Progenitor cell of endocrine pancreas (in vitro differentiated cells): Measurements from ENCODE around the gene FTO. TPM values are rescaled to one million over a fixed set of nuclear protein-coding genes. Genes with fewer than 3 reads are reported as not detected.
"Not testable (repeated sequence)": the region's sequence is repeated elsewhere in the genome, so short reads cannot be mapped to it uniquely, and the experiment has no call there.

Source experiments
- DNase-seq: peaks from one replicate; pipeline ENCODE4 v3.0.0; 2021; ENCODE audit warnings: low spot score; ENCODE audit not compliant: unreplicated experiment
- H3K27ac Mint-ChIP-seq: 2 replicates; pipeline ENCODE4 v1.8.0; 2021; ENCODE audit warnings: mild to moderate bottlenecking, moderate library complexity, mixed read lengths
- H3K27me3 Mint-ChIP-seq: 2 replicates; pipeline ENCODE4 v1.8.0; 2021; ENCODE audit warnings: mixed read lengths
- H3K36me3 Mint-ChIP-seq: 2 replicates; pipeline ENCODE4 v1.8.0; 2022; ENCODE audit warnings: mixed read lengths; ENCODE audit not compliant: insufficient read depth
- H3K4me1 Mint-ChIP-seq: 2 replicates; pipeline ENCODE4 v1.8.0; 2021; ENCODE audit warnings: low read depth, mixed read lengths
- H3K4me3 Mint-ChIP-seq: 2 replicates; pipeline ENCODE4 v1.8.0; 2021; ENCODE audit warnings: low read depth, mild to moderate bottlenecking, moderate library complexity, mixed read lengths
- H3K9me3 Mint-ChIP-seq: 2 replicates; pipeline ENCODE4 v1.8.0; 2021; ENCODE audit warnings: low read depth, mixed read lengths
- total RNA-seq: library from RNA; stranded (reverse); gene quantifications from 2 replicates; pipeline ENCODE4 v1.2.1, GENCODE V29; 2021
- TF ChIP-seq, protein P1 (sequence below): fragments of 200-600 bp; sonication (generic); IDR thresholded peaks from one replicate; pipeline ENCODE4 v1.5.0; 2021; ENCODE audit warnings: antibody characterized with exemption, mild to moderate bottlenecking; ENCODE audit not compliant: unreplicated experiment

Gene FTO
- total RNA-seq, 1 donor from 2014 or later, result 78.7 TPM

DNA sequence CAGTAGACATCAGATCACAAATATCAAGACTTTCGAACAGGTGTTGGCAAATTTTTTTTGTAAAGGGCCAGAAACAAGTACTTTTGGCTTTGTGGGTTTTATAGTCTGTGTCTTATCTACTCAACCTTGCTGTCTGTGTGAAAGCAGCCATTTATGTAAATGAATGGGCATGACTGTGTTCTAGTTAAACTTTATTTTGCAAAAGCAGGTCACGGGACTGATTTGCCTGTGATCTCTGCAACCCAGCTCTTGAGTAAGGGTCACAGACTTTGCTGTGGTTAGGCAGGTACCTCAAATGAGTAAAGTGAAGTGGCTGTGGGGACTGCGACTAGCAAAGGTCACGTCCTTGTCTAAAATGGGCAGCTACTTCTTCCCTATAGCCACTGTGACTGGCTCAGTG lies 136.5 kb downstream of the FTO start:
- H3K4me1 Mint-ChIP-seq, result peaks cover 5% of the 10 kb centered on the region
- no peak overlapping the region for H3K4me3 Mint-ChIP-seq
- TF ChIP-seq, protein P1, sequence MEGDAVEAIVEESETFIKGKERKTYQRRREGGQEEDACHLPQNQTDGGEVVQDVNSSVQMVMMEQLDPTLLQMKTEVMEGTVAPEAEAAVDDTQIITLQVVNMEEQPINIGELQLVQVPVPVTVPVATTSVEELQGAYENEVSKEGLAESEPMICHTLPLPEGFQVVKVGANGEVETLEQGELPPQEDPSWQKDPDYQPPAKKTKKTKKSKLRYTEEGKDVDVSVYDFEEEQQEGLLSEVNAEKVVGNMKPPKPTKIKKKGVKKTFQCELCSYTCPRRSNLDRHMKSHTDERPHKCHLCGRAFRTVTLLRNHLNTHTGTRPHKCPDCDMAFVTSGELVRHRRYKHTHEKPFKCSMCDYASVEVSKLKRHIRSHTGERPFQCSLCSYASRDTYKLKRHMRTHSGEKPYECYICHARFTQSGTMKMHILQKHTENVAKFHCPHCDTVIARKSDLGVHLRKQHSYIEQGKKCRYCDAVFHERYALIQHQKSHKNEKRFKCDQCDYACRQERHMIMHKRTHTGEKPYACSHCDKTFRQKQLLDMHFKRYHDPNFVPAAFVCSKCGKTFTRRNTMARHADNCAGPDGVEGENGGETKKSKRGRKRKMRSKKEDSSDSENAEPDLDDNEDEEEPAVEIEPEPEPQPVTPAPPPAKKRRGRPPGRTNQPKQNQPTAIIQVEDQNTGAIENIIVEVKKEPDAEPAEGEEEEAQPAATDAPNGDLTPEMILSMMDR, result no peak
- peaks cover 5% of the 10 kb centered on the region for H3K36me3 Mint-ChIP-seq
- peaks cover 2% of the 10 kb centered on the region for H3K9me3 Mint-ChIP-seq
- H3K27ac Mint-ChIP-seq, result peak overlapping the region; percentile 33
- no peaks in the 10 kb centered on the region for H3K27me3 Mint-ChIP-seq
- DNase-seq, result no peak

DNA sequence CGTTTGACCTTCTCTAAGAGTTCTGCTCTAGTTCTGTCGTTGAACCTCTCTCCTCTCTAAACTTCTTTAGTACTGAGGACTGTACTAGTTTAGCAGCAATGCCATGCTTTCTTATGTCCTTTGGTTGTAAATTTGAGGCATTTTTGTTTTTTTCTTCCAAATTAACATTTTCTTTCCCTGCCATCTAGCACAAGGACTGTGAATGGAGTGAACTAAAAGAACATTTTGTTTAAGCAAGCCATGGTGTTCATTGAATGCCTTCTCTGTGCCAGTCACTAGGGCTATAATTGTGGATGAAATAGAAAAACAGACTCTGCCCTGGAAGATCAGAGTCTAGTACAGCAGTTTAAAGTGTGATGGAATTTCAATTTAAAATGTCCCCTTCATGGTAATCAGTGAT lies 137.9 kb downstream of the FTO start:
- H3K36me3 Mint-ChIP-seq, result peaks cover 3% of the 10 kb centered on the region
- TF ChIP-seq, protein P1, result no peak
- H3K27me3 Mint-ChIP-seq, result no peaks in the 10 kb centered on the region
- H3K4me3 Mint-ChIP-seq, result no peak overlapping the region
- H3K27ac Mint-ChIP-seq, result no peak overlapping the region
- DNase-seq, result no peak
- no peaks in the 10 kb centered on the region for H3K9me3 Mint-ChIP-seq
- H3K4me1 Mint-ChIP-seq, result peaks cover 3% of the 10 kb centered on the region

DNA sequence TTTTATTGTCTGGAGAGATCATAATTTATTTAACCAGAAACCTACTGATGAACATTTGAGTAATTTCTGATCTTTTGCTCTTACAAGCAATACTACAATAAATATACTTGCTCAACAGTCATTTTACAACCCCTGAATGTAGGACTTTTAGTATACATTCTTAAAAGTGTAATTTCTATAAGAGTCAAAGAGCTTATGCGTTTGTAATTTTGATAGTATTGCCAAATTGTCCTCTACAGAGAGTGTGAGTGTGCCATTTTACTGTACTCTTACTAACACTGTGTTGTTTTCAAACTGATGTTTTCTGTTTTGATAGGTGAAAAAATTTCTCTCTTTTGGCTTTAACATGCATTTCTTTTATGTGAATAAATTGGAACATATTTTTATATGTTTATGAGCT lies 139.1 kb downstream of the FTO start:
- Mint-ChIP-seq H3K4me3 (no peak overlapping the region), H3K9me3 (no peaks in the 10 kb centered on the region), H3K27me3 (no peaks in the 10 kb centered on the region), H3K36me3 (no peaks in the 10 kb centered on the region), H3K4me1 (peaks cover under 1% of the 10 kb centered on the region), H3K27ac (no peak overlapping the region)
- no peak for DNase-seq
- TF ChIP-seq, protein P1, result no peak

DNA sequence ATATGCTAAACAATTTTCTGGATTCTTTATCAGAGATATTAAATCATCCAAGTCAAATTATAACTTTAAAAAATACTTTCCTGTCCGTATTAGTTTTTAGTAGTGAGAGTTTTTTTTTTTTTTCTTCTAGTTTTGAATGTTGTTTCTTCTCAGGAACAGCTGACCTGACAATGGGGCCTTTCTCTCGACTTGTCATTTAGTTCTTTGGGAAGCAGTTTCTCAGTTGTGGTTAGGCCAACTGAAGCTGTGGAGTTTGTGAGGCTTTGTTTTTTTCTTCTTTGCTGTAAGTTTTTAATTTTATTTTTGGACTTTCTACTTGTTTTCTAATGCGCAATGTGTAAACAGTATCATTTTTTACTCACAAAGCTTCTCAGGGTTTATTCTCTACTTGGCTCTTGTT lies 140.8 kb downstream of the FTO start:
- H3K27ac Mint-ChIP-seq, result peak overlapping the region; percentile 33
- no peaks in the 10 kb centered on the region for H3K9me3 Mint-ChIP-seq
- H3K36me3 Mint-ChIP-seq, result no peaks in the 10 kb centered on the region
- no peak overlapping the region for H3K4me3 Mint-ChIP-seq
- no peak for DNase-seq
- H3K27me3 Mint-ChIP-seq, result no peaks in the 10 kb centered on the region
- TF ChIP-seq, protein P1, result no peak
- peaks cover 13% of the 10 kb centered on the region for H3K4me1 Mint-ChIP-seq

DNA sequence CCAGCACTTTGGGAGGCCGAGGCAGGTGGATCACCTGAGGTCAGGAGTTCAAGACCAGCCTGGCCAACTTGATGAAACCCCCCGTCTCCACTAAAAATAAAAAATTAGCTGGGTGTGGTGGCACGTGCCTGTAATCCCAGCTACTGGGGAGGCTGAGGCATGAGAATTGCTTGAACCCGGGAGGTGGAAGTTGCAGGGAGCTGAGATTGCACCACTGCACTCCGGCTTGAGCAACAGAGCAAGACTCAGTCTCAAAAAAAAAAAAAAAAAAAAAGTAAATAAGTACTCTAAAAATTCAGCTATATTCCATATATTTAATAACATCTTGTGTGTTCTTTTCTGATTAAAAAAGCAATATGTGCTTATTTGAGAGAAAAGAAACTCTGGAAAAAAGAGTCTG lies 142.6 kb downstream of the FTO start:
- peaks cover 15% of the 10 kb centered on the region for H3K4me1 Mint-ChIP-seq
- not testable (repeated sequence) for DNase-seq, H3K4me3 Mint-ChIP-seq, H3K27me3 Mint-ChIP-seq, H3K27ac Mint-ChIP-seq, H3K36me3 Mint-ChIP-seq, H3K9me3 Mint-ChIP-seq

DNA sequence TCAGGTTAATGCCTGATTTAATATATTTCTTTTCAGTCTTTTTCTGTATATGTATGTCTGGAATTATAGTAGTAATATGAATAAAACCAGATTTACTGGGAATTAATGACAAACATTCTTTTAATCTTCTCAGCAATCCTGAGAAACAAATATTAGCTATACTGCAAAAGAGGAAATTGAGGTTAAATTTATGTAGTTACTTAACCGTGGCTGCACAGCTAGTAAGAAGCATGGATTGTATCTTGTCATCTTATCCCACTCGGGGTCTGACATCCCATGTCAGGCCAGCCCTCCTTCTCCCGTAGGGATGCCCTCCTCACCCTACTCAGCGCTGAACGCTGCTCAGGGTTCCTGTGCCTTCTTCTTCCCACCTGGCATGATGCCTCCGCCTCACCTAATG lies 143.0 kb downstream of the FTO start:
- Mint-ChIP-seq H3K36me3 (no peaks in the 10 kb centered on the region), H3K27me3 (no peaks in the 10 kb centered on the region), H3K9me3 (no peaks in the 10 kb centered on the region), H3K4me3 (no peak overlapping the region), H3K27ac (no peak overlapping the region), H3K4me1 (peaks cover 15% of the 10 kb centered on the region)
- TF ChIP-seq, protein P1, result no peak
- DNase-seq, result no peak
